A673 (cell line): ENCODE measurements around the gene CHCHD3. TPM values are rescaled to one million over a fixed set of nuclear protein-coding genes. Genes with fewer than 3 reads are reported as not detected.

Experiments used
- BruUV-seq: library from RNA; stranded (reverse); fragments of 400-500 nt; replicated peaks from 2 replicates; lab custom pipeline; 2021; lab: Mats Ljungman, UMichigan
- CTCF ChIA-PET: fragments of 300-600 bp; sonication (Branson Sonifier 250); formaldehyde crosslinking; loops from one replicate; lab custom pipeline; 2022; ENCODE audit warnings: antibody characterized with exemption; lab: Charles Lee
- POLR2A ChIA-PET: fragments of 300-600 bp; sonication (Branson Sonifier 250); formaldehyde crosslinking; loops from one replicate; lab custom pipeline; 2022; ENCODE audit warnings: antibody characterized with exemption; ENCODE audit not compliant: low non-redundant PET; lab: Charles Lee
- DNase-seq: peaks from one replicate; pipeline ENCODE4 v3.0.0-alpha.2; 2015; ENCODE audit warnings: low spot score
- H3K27ac ChIP-seq: fragments of 200-600 bp; sonication (generic); 2 replicates; pipeline ENCODE4 v1.5.1; 2016; ENCODE audit warnings: mixed run types, low read depth, mild to moderate bottlenecking, mixed read lengths, antibody characterized with exemption, low read length; ENCODE audit not compliant: poor library complexity, severe bottlenecking
- H3K27me3 ChIP-seq: fragments of 200-600 bp; sonication (generic); replicated peaks from 2 replicates; pipeline ENCODE4 v1.6.1; 2017; ENCODE audit warnings: mixed run types, low read depth, mild to moderate bottlenecking, mixed read lengths, antibody characterized with exemption, low read length; ENCODE audit not compliant: insufficient read depth, poor library complexity
- H3K36me3 ChIP-seq: fragments of 200-600 bp; sonication (generic); 2 replicates; pipeline ENCODE4 v1.6.1; 2016; ENCODE audit warnings: mixed run types, mild to moderate bottlenecking, mixed read lengths, antibody characterized with exemption, low read length; ENCODE audit not compliant: insufficient read depth, poor library complexity, severe bottlenecking
- H3K4me1 ChIP-seq: fragments of 200-600 bp; sonication (generic); 2 replicates; pipeline ENCODE4 v1.6.1; 2017; ENCODE audit warnings: mixed run types, mild to moderate bottlenecking, mixed read lengths, antibody characterized with exemption, low read length; ENCODE audit not compliant: insufficient read depth, poor library complexity, severe bottlenecking
- H3K4me3 ChIP-seq: fragments of 200-600 bp; sonication (generic); 2 replicates; pipeline ENCODE4 v1.5.1; 2016; ENCODE audit warnings: low read depth, mixed run types, mild to moderate bottlenecking, mixed read lengths, low read length; ENCODE audit not compliant: poor library complexity, severe bottlenecking
- H3K9me3 ChIP-seq: fragments of 200-600 bp; sonication (generic); 2 replicates; pipeline ENCODE4 v1.6.1; 2016; ENCODE audit warnings: mixed run types, low read depth, mild to moderate bottlenecking, mixed read lengths, antibody characterized with exemption, low read length; ENCODE audit not compliant: poor library complexity, severe bottlenecking
- CTCF ChIP-seq: fragments of 300-800, 200-600 bp; sonication (generic); conservative IDR thresholded peaks from 2 replicates; pipeline ENCODE4 v1.5.1; 2017; ENCODE audit warnings: low read depth, mild to moderate bottlenecking, antibody characterized with exemption, low read length, moderate library complexity, mixed read lengths
- EZH2 ChIP-seq: fragments of 200-600 bp; sonication (generic); IDR thresholded peaks from 2 replicates; pipeline ENCODE4 v1.6.1; 2017; ENCODE audit warnings: borderline replicate concordance, low read depth, mild to moderate bottlenecking, mixed read lengths, antibody characterized with exemption, low read length; ENCODE audit not compliant: poor library complexity, severe bottlenecking
- intact Hi-C: fragments of 100-400 bp; cut with micrococcal nuclease; formaldehyde crosslinking; loops from one replicate; pipeline ENCODE4 v1.10.0; 2022; ENCODE audit not compliant: unreplicated experiment
- total RNA-seq: library from RNA; stranded (reverse); gene quantifications from 2 replicates; pipeline ENCODE4 v1.2.3, GENCODE V29; 2021

The CHCHD3 gene
- total RNA-seq, 1 experiment from 2014 or later = 128 TPM

GRCh38 chr7:132779164-132779563 lies 302.7 kb downstream of the CHCHD3 start:
- Histone ChIP-seq H3K4me1 (no peaks in the 10 kb centered on the region), H3K27me3 (no peaks in the 10 kb centered on the region), H3K36me3 (no peaks in the 10 kb centered on the region), H3K9me3 (no peaks in the 10 kb centered on the region), H3K27ac (no peak overlapping the region), H3K4me3 (no peak overlapping the region)
- intact Hi-C loops = no loop called here
- ChIA-PET POLR2A (no interaction called here), CTCF (no interaction called here)
- no TSS peak for BruUV-seq
- no peak for TF ChIP-seq CTCF
- no peak for TF ChIP-seq EZH2
- no peak for DNase-seq

- CTCF ChIA-PET = no interaction called here
- intact Hi-C loops = no loop called here
- no TSS peak for BruUV-seq
- Histone ChIP-seq H3K27ac (no peak overlapping the region), H3K4me1 (no peaks in the 10 kb centered on the region), H3K9me3 (no peaks in the 10 kb centered on the region), H3K4me3 (no peak overlapping the region), H3K36me3 (no peaks in the 10 kb centered on the region), H3K27me3 (no peaks in the 10 kb centered on the region)
- no peak for DNase-seq
- POLR2A ChIA-PET = no interaction called here
- TF ChIP-seq EZH2 = no peak
- no peak for TF ChIP-seq CTCF
Measured at GRCh38 chr7:132778761-132779160, 303.1 kb downstream of the CHCHD3 start.

GRCh38 chr7:132777956-132778355 lies 303.9 kb downstream of the CHCHD3 start:
- no TSS peak for BruUV-seq
- Histone ChIP-seq H3K36me3 (no peaks in the 10 kb centered on the region), H3K9me3 (no peaks in the 10 kb centered on the region), H3K27ac (no peak overlapping the region), H3K4me3 (no peak overlapping the region), H3K4me1 (peaks cover 5% of the 10 kb centered on the region), H3K27me3 (no peaks in the 10 kb centered on the region)
- TF ChIP-seq EZH2 = no peak
- no peak for TF ChIP-seq CTCF
- POLR2A ChIA-PET = no interaction called here
- DNase-seq = no peak
- CTCF ChIA-PET = no interaction called here
- intact Hi-C loops = no loop called here
